HPDE6-E6E7 (cell line): ENCODE data around the gene UQCR10.

Source experiments
- DNase-seq: peaks from one replicate; pipeline ENCODE4 v3.0.0; 2011; ENCODE audit warnings: missing footprints; ENCODE audit errors: extremely low spot score

Gene UQCR10

GRCh38 chr22:29798318-29798717 is 31.1 kb downstream of the UQCR10 start:
- no peak for DNase-seq

GRCh38 chr22:29798801-29799200 is 31.6 kb downstream of the UQCR10 start:
- DNase-seq, result no peak

- DNase-seq, result peak; percentile 97
Measured at GRCh38 chr22:29799217-29799680, 32.1 kb downstream of the UQCR10 start.

GRCh38 chr22:29801153-29801552 is 34.0 kb downstream of the UQCR10 start:
- no peak for DNase-seq

GRCh38 chr22:29801796-29802195 is 34.6 kb downstream of the UQCR10 start:
- DNase-seq, result no peak

GRCh38 chr22:29803190-29803589 is 36.0 kb downstream of the UQCR10 start:
- no peak for DNase-seq

GRCh38 chr22:29804985-29805384 is 37.8 kb downstream of the UQCR10 start:
- no peak for DNase-seq

- no peak for DNase-seq
Measured at GRCh38 chr22:29806196-29806595, 39.0 kb downstream of the UQCR10 start.

- DNase-seq, result no peak
Measured at GRCh38 chr22:29810216-29810615, 43.0 kb downstream of the UQCR10 start.

- no peak for DNase-seq
Measured at GRCh38 chr22:29811377-29811776, 44.2 kb downstream of the UQCR10 start.

GRCh38 chr22:29813126-29813525 is 46.0 kb downstream of the UQCR10 start:
- no peak for DNase-seq

- peak; percentile 59 for DNase-seq
Measured at GRCh38 chr22:29813563-29813962, 46.4 kb downstream of the UQCR10 start.

- no peak for DNase-seq
Measured at GRCh38 chr22:29814003-29814402, 46.8 kb downstream of the UQCR10 start.

GRCh38 chr22:29815580-29815979 is 48.4 kb downstream of the UQCR10 start:
- no peak for DNase-seq

- no peak for DNase-seq
Measured at GRCh38 chr22:29816128-29816527, 49.0 kb downstream of the UQCR10 start.

- no peak for DNase-seq
Measured at GRCh38 chr22:29816539-29816938, 49.4 kb downstream of the UQCR10 start.

- DNase-seq, result no peak
Measured at GRCh38 chr22:29816980-29817379, 49.8 kb downstream of the UQCR10 start.

GRCh38 chr22:29817724-29818123 is 50.6 kb downstream of the UQCR10 start:
- DNase-seq, result no peak

- no peak for DNase-seq
Measured at GRCh38 chr22:29819501-29819900, 52.3 kb downstream of the UQCR10 start.
